Stimulated activated CD4-positive, alpha-beta T cell treated with anti-CD3 and anti-CD28 coated beads, Interleukin-15, amount 100 ng/mL, for 48 hours (primary cell): ENCODE results near the gene SHROOM4.

ENCODE experiments used
- DNase-seq, 2 donors: peaks; one replicate each; pipeline ENCODE4 v3.0.0-alpha.2; 2020; ENCODE audit warnings: low read depth in 2 of 2

The SHROOM4 gene

GRCh38 chrX:50778272-50778671 is 35.7 kb downstream of the SHROOM4 start:
- DNase-seq: no peak

- no peak for DNase-seq
Measured at GRCh38 chrX:50776248-50776647, 37.7 kb downstream of the SHROOM4 start.

- DNase-seq: no peak
Measured at GRCh38 chrX:50771382-50771781, 42.6 kb downstream of the SHROOM4 start.

GRCh38 chrX:50770702-50771101 is 43.3 kb downstream of the SHROOM4 start:
- no peak for DNase-seq

GRCh38 chrX:50769389-50770063 is 44.5 kb downstream of the SHROOM4 start:
- no peak for DNase-seq

- DNase-seq: no peak
Measured at GRCh38 chrX:50768801-50769200, 45.2 kb downstream of the SHROOM4 start.

GRCh38 chrX:50765986-50766385 is 48.0 kb downstream of the SHROOM4 start:
- DNase-seq: no peak

GRCh38 chrX:50762578-50762977 is 51.4 kb downstream of the SHROOM4 start:
- no peak for DNase-seq

GRCh38 chrX:50756276-50756675 is 57.7 kb downstream of the SHROOM4 start:
- DNase-seq: no peak

- DNase-seq: no peak
Measured at GRCh38 chrX:50751091-50751490, 62.9 kb downstream of the SHROOM4 start.

- DNase-seq: peak in 1 of 2 donors; percentile 7
Measured at GRCh38 chrX:50747471-50747900, 66.5 kb downstream of the SHROOM4 start.

- no peak for DNase-seq
Measured at GRCh38 chrX:50736656-50737055, 77.3 kb downstream of the SHROOM4 start.

GRCh38 chrX:50726296-50726695 is 87.7 kb downstream of the SHROOM4 start:
- no peak for DNase-seq

- DNase-seq: no peak
Measured at GRCh38 chrX:50725310-50725709, 88.7 kb downstream of the SHROOM4 start.

GRCh38 chrX:50723006-50723405 is 91.0 kb downstream of the SHROOM4 start:
- no peak for DNase-seq

GRCh38 chrX:50721764-50722521 is 92.1 kb downstream of the SHROOM4 start:
- DNase-seq: no peak

GRCh38 chrX:50719614-50720013 is 94.4 kb downstream of the SHROOM4 start:
- no peak for DNase-seq

- no peak for DNase-seq
Measured at GRCh38 chrX:50718776-50719175, 95.2 kb downstream of the SHROOM4 start.

- DNase-seq: no peak
Measured at GRCh38 chrX:50716706-50717105, 97.3 kb downstream of the SHROOM4 start.

- no peak for DNase-seq
Measured at GRCh38 chrX:50712777-50713176, 101.2 kb downstream of the SHROOM4 start.

GRCh38 chrX:50711907-50712306 is 102.1 kb downstream of the SHROOM4 start:
- no peak for DNase-seq

- no peak for DNase-seq
Measured at GRCh38 chrX:50707955-50708699, 105.9 kb downstream of the SHROOM4 start.

- no peak for DNase-seq
Measured at GRCh38 chrX:50707405-50707804, 106.6 kb downstream of the SHROOM4 start.
